ENCODE results near the gene MED9. TPM values are rescaled to one million over a fixed set of nuclear protein-coding genes. Genes with fewer than 3 reads are reported as not detected.

Gene MED9
- total and polyA plus RNA-seq, 2 donors (not counting 3 experiments of a cell fraction or from before 2014, with no cell fraction given) = 15.1 to 18.2 TPM

DNA sequence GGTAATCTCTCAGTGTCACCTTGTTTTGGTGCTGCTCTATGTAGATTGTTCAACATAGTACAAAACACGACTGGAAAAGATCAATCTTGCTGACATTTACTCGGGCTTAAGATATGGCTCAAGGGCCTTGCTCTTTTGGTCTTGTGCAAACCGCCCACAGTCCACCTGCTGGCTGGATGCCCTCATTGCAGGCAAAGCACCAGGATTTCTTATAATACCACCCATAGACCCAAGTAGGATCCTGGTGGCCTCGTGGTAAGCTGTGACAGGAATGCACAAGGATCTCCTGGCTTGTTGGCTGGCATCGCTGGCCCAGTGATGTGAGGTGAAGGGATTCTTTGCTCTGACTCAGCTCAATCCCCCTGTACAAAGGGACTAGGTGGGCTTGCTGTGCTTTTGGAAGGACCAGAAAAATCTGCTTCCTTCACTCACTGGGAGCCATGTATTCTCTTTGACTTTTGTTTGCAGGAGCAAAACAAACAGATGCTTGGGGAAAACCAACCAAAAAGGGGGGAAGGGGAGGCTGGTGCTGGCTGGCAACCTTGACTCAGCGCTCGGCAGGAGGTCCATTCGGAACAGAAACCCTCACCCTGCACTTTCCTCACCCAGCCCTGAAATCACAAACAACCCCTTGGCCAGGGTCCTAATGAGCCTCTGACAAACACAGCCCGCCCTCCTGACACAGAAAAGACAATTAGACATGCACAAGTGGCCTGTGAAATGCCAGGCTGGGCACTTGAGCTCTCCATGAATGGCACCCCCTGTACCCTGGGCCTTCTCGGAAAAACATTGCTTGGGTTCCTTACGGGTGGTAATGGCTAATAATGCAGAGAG, 36.6 kb upstream of the MED9 start:
- DNase-seq (ENCODE audit: low read depth, low spot score) (peak; percentile 57), FAIRE-seq (peak; percentile 85)
- Histone ChIP-seq H3K27ac (ENCODE audit: insufficient read depth, low read depth, low read length) (no peak overlapping the region), H3K9ac (replicated peaks; ENCODE audit: extremely low read depth, insufficient read depth, low read length) (no peak overlapping the region), H3K4me3 (replicated peaks in 1 of 3; ENCODE audit: insufficient read depth in 1 of 3, low read depth in 1 of 3, low read length in 3 of 3) (no peak overlapping the region), H3K9me1 (replicated peaks; ENCODE audit: control insufficient read depth, extremely low read depth, insufficient read depth, low read length) (no peaks in the 10 kb centered on the region), H3K4me2 (ENCODE audit: insufficient read depth, low read length) (no peak overlapping the region), H2AFZ (ENCODE audit: low read depth, low read length) (peak overlapping the region; percentile 32), H3K9me3 (replicated peaks; ENCODE audit: control insufficient read depth, insufficient read depth, low read length) (no peaks in the 10 kb centered on the region), H3K4me1 (ENCODE audit: control insufficient read depth, extremely low read depth, insufficient read depth, low read length) (peaks cover 12% of the 10 kb centered on the region), H3K79me2 (ENCODE audit: control insufficient read depth, insufficient read depth, low read length) (no peaks in the 10 kb centered on the region), H4K20me1 (replicated peaks; ENCODE audit: control insufficient read depth, extremely low read depth, insufficient read depth, low read length) (no peaks in the 10 kb centered on the region), H3K27me3 (ENCODE audit: control insufficient read depth in 2 of 2, insufficient read depth in 2 of 2, low read length in 2 of 2) (no peaks in the 10 kb centered on the region), H3K36me3 (ENCODE audit: control insufficient read depth in 2 of 2, extremely low read depth in 1 of 2, insufficient read depth in 2 of 2, low read length in 2 of 2) (no peaks in the 10 kb centered on the region)
- intact Hi-C loops (cut with micrococcal nuclease) (loop anchor here (1.0 kb wide), 1 partner anchor 84 kb away; no protein-coding TSS in a partner anchor), dilution Hi-C loops (cut with MboI; ENCODE audit: extremely low pct_ligation_motif_present, low sequenced_read_pairs) (no loop called here)
- ChIA-PET CTCF (interaction anchor here (1.0 to 1.5 kb wide), 3 partner anchors 11 to 24 kb away, joined by 3 to 4 read pairs (median 4); no protein-coding TSS in a partner anchor), POLR2A (no interaction called here)
- no TSS peak for BruUV-seq (replicated peaks)
- TF ChIP-seq MYC (IDR thresholded peaks at IDR 0.05; ENCODE audit: low read depth, low read length) (no peak), POLR2A (IDR thresholded peaks at IDR 0.05; ENCODE audit: low read depth, low read length) (no peak)
- TF ChIP-seq, protein P1, sequence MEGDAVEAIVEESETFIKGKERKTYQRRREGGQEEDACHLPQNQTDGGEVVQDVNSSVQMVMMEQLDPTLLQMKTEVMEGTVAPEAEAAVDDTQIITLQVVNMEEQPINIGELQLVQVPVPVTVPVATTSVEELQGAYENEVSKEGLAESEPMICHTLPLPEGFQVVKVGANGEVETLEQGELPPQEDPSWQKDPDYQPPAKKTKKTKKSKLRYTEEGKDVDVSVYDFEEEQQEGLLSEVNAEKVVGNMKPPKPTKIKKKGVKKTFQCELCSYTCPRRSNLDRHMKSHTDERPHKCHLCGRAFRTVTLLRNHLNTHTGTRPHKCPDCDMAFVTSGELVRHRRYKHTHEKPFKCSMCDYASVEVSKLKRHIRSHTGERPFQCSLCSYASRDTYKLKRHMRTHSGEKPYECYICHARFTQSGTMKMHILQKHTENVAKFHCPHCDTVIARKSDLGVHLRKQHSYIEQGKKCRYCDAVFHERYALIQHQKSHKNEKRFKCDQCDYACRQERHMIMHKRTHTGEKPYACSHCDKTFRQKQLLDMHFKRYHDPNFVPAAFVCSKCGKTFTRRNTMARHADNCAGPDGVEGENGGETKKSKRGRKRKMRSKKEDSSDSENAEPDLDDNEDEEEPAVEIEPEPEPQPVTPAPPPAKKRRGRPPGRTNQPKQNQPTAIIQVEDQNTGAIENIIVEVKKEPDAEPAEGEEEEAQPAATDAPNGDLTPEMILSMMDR (IDR thresholded peaks at IDR 0.05; ENCODE audit: extremely low read depth in 1 of 2, insufficient read depth in 1 of 2, low read depth in 1 of 2, low read length in 2 of 2) = peak; percentile 55 to 70

Measured in endothelial cell of umbilical vein (primary cell).